B cell (primary cell): Measurements from ENCODE around the gene PAPSS2. TPM values are rescaled to one million over a fixed set of nuclear protein-coding genes. Genes with fewer than 3 reads are reported as not detected.

Source experiments
- ATAC-seq: fragments of 200-7000 bp; cut with Tn5 transposase; one replicate; pipeline ENCODE4 v1.10.0; 2021; ENCODE audit warnings: low read depth, mild to moderate bottlenecking, moderate number of reproducible peaks, moderate library complexity
- CTCF ChIA-PET: fragments of 350-600 bp; sonication (Branson Sonifier 250); formaldehyde crosslinking; loops from one replicate; lab custom pipeline; 2021; ENCODE audit warnings: antibody characterized with exemption, inconsistent platforms; lab: Charles Lee
- POLR2A ChIA-PET: fragments of 350-600 bp; sonication (Branson Sonifier 250); formaldehyde crosslinking; loops from one replicate; lab custom pipeline; 2021; ENCODE audit warnings: antibody characterized with exemption; lab: Charles Lee
- DNase-seq: peaks from one replicate; pipeline ENCODE4 v3.0.0; 2013
- H2AFZ ChIP-seq: 2 replicates; pipeline ENCODE4 v1.6.1; 2012; ENCODE audit warnings: mild to moderate bottlenecking, low read depth, low read length; ENCODE audit not compliant: insufficient read depth, poor library complexity, severe bottlenecking
- H3K27ac ChIP-seq, 2 donors: 1 replicate in 1 of 2; 2 replicates in 1 of 2; pipeline ENCODE4 v1.5.1; 2012 to 2013; ENCODE audit warnings: low read length in 2 of 2, mild to moderate bottlenecking in 2 of 2, moderate library complexity in 1 of 2
- H3K27me3 ChIP-seq, 4 experiments: fragments of 200-600 bp in 1 of 4; sonication (generic) in 1 of 4; replicated peaks in 1 of 4; 1 replicate in 2 of 4; 2 replicates in 2 of 4; pipeline versions ENCODE4 v1.6.1 to v1.7.0; 2013 to 2016; ENCODE audit warnings: low read length in 3 of 4, mild to moderate bottlenecking in 2 of 4, mixed read lengths in 1 of 4, moderate library complexity in 1 of 4; ENCODE audit not compliant: insufficient read depth in 4 of 4, control insufficient read depth in 3 of 4; ENCODE audit errors: control extremely low read depth in 1 of 4
- H3K36me3 ChIP-seq, 2 experiments: replicated peaks in 1 of 2; 1 replicate in 1 of 2; 2 replicates in 1 of 2; pipeline versions ENCODE4 v1.6.1 to v1.7.1; 2013; ENCODE audit warnings: low read length in 1 of 2; ENCODE audit not compliant: insufficient read depth in 2 of 2, control insufficient read depth in 1 of 2; ENCODE audit errors: control extremely low read depth in 1 of 2, extremely low read depth in 1 of 2
- H3K4me1 ChIP-seq, 2 donors: fragments of 200-600 bp in 1 of 2; sonication (generic) in 1 of 2; 1 replicate in 1 of 2; 2 replicates in 1 of 2; pipeline versions ENCODE4 v1.5.1 to v1.6.1; 2013 to 2017; ENCODE audit warnings: low read length in 2 of 2; ENCODE audit not compliant: control insufficient read depth in 2 of 2, insufficient read depth in 2 of 2
- H3K4me2 ChIP-seq: replicated peaks from 2 replicates; pipeline ENCODE3; 2012; ENCODE audit warnings: mild to moderate bottlenecking, low read depth, low read length; ENCODE audit not compliant: poor library complexity, severe bottlenecking
- H3K4me3 ChIP-seq, 5 experiments: fragments of 200-600 bp in 1 of 5; sonication (generic) in 1 of 5; 1 replicate in 3 of 5; 2 replicates in 2 of 5; pipeline versions ENCODE4 v1.5.1 to v1.7.0; 2011 to 2016; ENCODE audit warnings: low read length in 4 of 5, mild to moderate bottlenecking in 4 of 5, low read depth in 2 of 5, control low read depth in 1 of 5, moderate library complexity in 1 of 5; ENCODE audit not compliant: insufficient read depth in 1 of 5; ENCODE audit errors: control extremely low read depth in 1 of 5, extremely low read depth in 1 of 5
- H3K79me2 ChIP-seq: fragments of 200-600 bp; sonication (generic); one replicate; pipeline ENCODE4 v1.6.0; 2016; ENCODE audit warnings: low read length; ENCODE audit not compliant: control insufficient read depth, insufficient read depth
- H3K9ac ChIP-seq: fragments of 200-600 bp; sonication (generic); 2 replicates; pipeline ENCODE4 v1.6.1; 2017; ENCODE audit warnings: mild to moderate bottlenecking, low read length, moderate library complexity
- H3K9me3 ChIP-seq, 3 donors: one replicate each; pipeline versions ENCODE4 v1.6.1 to v1.7.1; 2013; ENCODE audit warnings: low read length in 2 of 3; ENCODE audit not compliant: control insufficient read depth in 2 of 3, insufficient read depth in 1 of 3; ENCODE audit errors: control extremely low read depth in 1 of 3
- H4K20me1 ChIP-seq: 2 replicates; pipeline ENCODE4 v1.6.0; 2012; ENCODE audit warnings: mild to moderate bottlenecking, low read length; ENCODE audit not compliant: insufficient read depth, control insufficient read depth, poor library complexity, severe bottlenecking
- H3K27ac Mint-ChIP-seq: one replicate; pipeline ENCODE4 v1.8.0; 2021; ENCODE audit warnings: mixed read lengths
- H3K27me3 Mint-ChIP-seq: one replicate; pipeline ENCODE4 v1.8.0; 2021; ENCODE audit warnings: mixed read lengths
- H3K4me1 Mint-ChIP-seq: one replicate; pipeline ENCODE4 v1.8.0; 2021; ENCODE audit warnings: mixed read lengths
- H3K4me3 Mint-ChIP-seq: one replicate; pipeline ENCODE4 v1.8.0; 2021; ENCODE audit warnings: mixed read lengths
- H3K9me3 Mint-ChIP-seq: one replicate; pipeline ENCODE4 v1.8.0; 2022; ENCODE audit warnings: mixed read lengths; ENCODE audit not compliant: insufficient read depth
- CTCF ChIP-seq: fragments of 200-600 bp; IDR thresholded peaks from one replicate; pipeline ENCODE4 v1.8.0; 2022; ENCODE audit warnings: antibody characterized with exemption, mild to moderate bottlenecking
- EZH2 ChIP-seq: IDR thresholded peaks from 2 replicates; pipeline ENCODE4 v1.6.1; 2012; ENCODE audit warnings: borderline replicate concordance, low read depth, mild to moderate bottlenecking, moderate library complexity, low read length; ENCODE audit not compliant: insufficient read depth, poor library complexity, severe bottlenecking
- WGBS: methylation state at CpG from one replicate; pipeline ENCODE4 v1.1.5; 2013; ENCODE audit warnings: missing lambda C conversion rate; ENCODE audit not compliant: insufficient coverage; 5-methylcytosine and 5-hydroxymethylcytosine counted together
- intact Hi-C: fragments of 100-400 bp; cut with micrococcal nuclease; formaldehyde crosslinking; loops from one replicate; pipeline ENCODE4 v1.10.0; 2022
- polyA plus RNA-seq: library from polyadenylated mRNA; depleted of rRNA; stranded (reverse); fragments of >200 nt; gene quantifications from 2 replicates; pipeline ENCODE4 v1.2.3, GENCODE V29; 2012
- total RNA-seq, 2 donors: library from RNA; stranded (reverse); fragments of 120-200 nt in 1 of 2; gene quantifications; 1 replicate in 1 of 2; 2 replicates in 1 of 2; pipeline versions ENCODE4 v1.2.3 to v1.2.4, GENCODE V29; 2013 to 2022

PAPSS2 gene
- total and polyA plus RNA-seq, 2 donors (not counting 1 experiment from before 2014, with no cell fraction given): not detected

GRCh38 chr10:87622314-87623004 is 37.2 kb upstream of the PAPSS2 start:
- Histone ChIP-seq H3K79me2 (no peaks in the 10 kb centered on the region), H2AFZ (no peak overlapping the region), H3K36me3 (no peaks in the 10 kb centered on the region), H3K9ac (no peak overlapping the region), H3K4me2 (no peak overlapping the region), H3K4me3 (no peak overlapping the region), H3K9me3 (no peaks in the 10 kb centered on the region), H4K20me1 (no peaks in the 10 kb centered on the region), H3K4me1 (no peaks in the 10 kb centered on the region), H3K27ac (no peak overlapping the region), H3K27me3 (peaks cover 0 to 2% (median 0%) of the 10 kb centered on the region in 4 experiments)
- intact Hi-C loops: no loop called here
- ATAC-seq: no peak
- no peak overlapping the region for H3K4me3 Mint-ChIP-seq
- CTCF ChIA-PET: no interaction called here
- no peak overlapping the region for H3K27ac Mint-ChIP-seq
- no peaks in the 10 kb centered on the region for H3K9me3 Mint-ChIP-seq
- no peaks in the 10 kb centered on the region for H3K4me1 Mint-ChIP-seq
- POLR2A ChIA-PET: no interaction called here
- WGBS: 87% methylated on average over 3 of the region's 7 CpGs
- H3K27me3 Mint-ChIP-seq: peaks cover 8% of the 10 kb centered on the region
- TF ChIP-seq CTCF (no peak), EZH2 (no peak)
- DNase-seq: no peak

GRCh38 chr10:87623191-87623590 is 36.5 kb upstream of the PAPSS2 start:
- no peaks in the 10 kb centered on the region for H3K79me2 ChIP-seq
- H3K27me3 ChIP-seq: peaks cover 0 to 2% (median 0%) of the 10 kb centered on the region in 4 experiments
- H3K27ac ChIP-seq: no peak overlapping the region
- no peak overlapping the region for H3K4me3 Mint-ChIP-seq
- peaks cover 4% of the 10 kb centered on the region for H3K27me3 Mint-ChIP-seq
- ChIA-PET POLR2A (no interaction called here), CTCF (no interaction called here)
- no peak overlapping the region for H3K4me3 ChIP-seq
- no peaks in the 10 kb centered on the region for H4K20me1 ChIP-seq
- TF ChIP-seq CTCF (no peak), EZH2 (no peak)
- no peak overlapping the region for H3K4me2 ChIP-seq
- H3K27ac Mint-ChIP-seq: no peak overlapping the region
- WGBS: no CpG with 5 or more reads among the region's 1 CpG
- H3K9me3 Mint-ChIP-seq: no peaks in the 10 kb centered on the region
- H3K9me3 ChIP-seq: no peaks in the 10 kb centered on the region
- no peak overlapping the region for H3K9ac ChIP-seq
- DNase-seq (no peak), ATAC-seq (no peak)
- no peaks in the 10 kb centered on the region for H3K36me3 ChIP-seq
- H2AFZ ChIP-seq: no peak overlapping the region
- no peaks in the 10 kb centered on the region for H3K4me1 Mint-ChIP-seq
- H3K4me1 ChIP-seq: no peaks in the 10 kb centered on the region
- intact Hi-C loops: no loop called here
